GM19467 (cell line): ENCODE measurements around the gene CUX1.

Experiments
- ATAC-seq: cut with Tn5 transposase; IDR thresholded peaks from one replicate; pipeline ENCODE4 v1.9.1; 2021; ENCODE audit warnings: mild to moderate bottlenecking, moderate library complexity; ENCODE audit not compliant: unreplicated experiment

Gene CUX1

GRCh38 chr7:102089175-102090098 lies 272.0 kb downstream of the CUX1 start:
- no peak for ATAC-seq

GRCh38 chr7:102093599-102094315 lies 276.3 kb downstream of the CUX1 start:
- ATAC-seq = no peak

- ATAC-seq = no peak
Observed at GRCh38 chr7:102094316-102094650, 276.9 kb downstream of the CUX1 start.

- ATAC-seq = no peak
Observed at GRCh38 chr7:102095321-102096011, 278.0 kb downstream of the CUX1 start.

- no peak for ATAC-seq
Observed at GRCh38 chr7:102096012-102096332, 278.5 kb downstream of the CUX1 start.

- no peak for ATAC-seq
Observed at GRCh38 chr7:102096706-102097427, 279.4 kb downstream of the CUX1 start.

GRCh38 chr7:102097601-102098161 lies 280.3 kb downstream of the CUX1 start:
- no peak for ATAC-seq

GRCh38 chr7:102098986-102099385 lies 281.6 kb downstream of the CUX1 start:
- no peak for ATAC-seq

GRCh38 chr7:102099474-102099873 lies 282.0 kb downstream of the CUX1 start:
- ATAC-seq = no peak

- ATAC-seq = no peak
Observed at GRCh38 chr7:102101111-102101551, 283.7 kb downstream of the CUX1 start.

GRCh38 chr7:102101926-102102325 lies 284.5 kb downstream of the CUX1 start:
- ATAC-seq = no peak

GRCh38 chr7:102103027-102103372 lies 285.6 kb downstream of the CUX1 start:
- no peak for ATAC-seq

GRCh38 chr7:102104245-102104644 lies 286.8 kb downstream of the CUX1 start:
- no peak for ATAC-seq

- ATAC-seq = no peak
Observed at GRCh38 chr7:102106625-102107024, 289.2 kb downstream of the CUX1 start.

- no peak for ATAC-seq
Observed at GRCh38 chr7:102107474-102108104, 290.2 kb downstream of the CUX1 start.

GRCh38 chr7:102111061-102112041 lies 293.9 kb downstream of the CUX1 start:
- ATAC-seq = no peak

GRCh38 chr7:102115181-102115580 lies 297.8 kb downstream of the CUX1 start:
- no peak for ATAC-seq

GRCh38 chr7:102115931-102116330 lies 298.5 kb downstream of the CUX1 start:
- no peak for ATAC-seq

GRCh38 chr7:102117743-102118142 lies 300.3 kb downstream of the CUX1 start:
- ATAC-seq = no peak
